Suprapubic skin (tissue), 4 donors: ENCODE measurements around the gene PRELP. TPM values are rescaled to one million over a fixed set of nuclear protein-coding genes. Genes with fewer than 3 reads are reported as not detected.

ENCODE experiments used
- DNase-seq, 2 donors: peaks; one replicate each; pipeline ENCODE4 v3.0.0-alpha.2; 2019; ENCODE audit warnings: low spot score in 2 of 2
- H3K27ac ChIP-seq: fragments of 200-600 bp; sonication (generic); one replicate; pipeline ENCODE4 v1.5.1; 2019
- H3K27me3 ChIP-seq: fragments of 200-600 bp; sonication (generic); one replicate; pipeline ENCODE4 v1.5.1; 2019
- H3K36me3 ChIP-seq: fragments of 200-600 bp; sonication (generic); one replicate; pipeline ENCODE4 v1.5.1; 2019
- H3K4me1 ChIP-seq: fragments of 200-600 bp; sonication (generic); one replicate; pipeline ENCODE4 v1.5.1; 2019
- H3K4me3 ChIP-seq: fragments of 200-600 bp; sonication (generic); one replicate; pipeline ENCODE4 v1.5.1; 2019; ENCODE audit warnings: mild to moderate bottlenecking
- H3K9me3 ChIP-seq: fragments of 200-600 bp; sonication (generic); one replicate; pipeline ENCODE4 v1.5.1; 2019
- CTCF ChIP-seq, 2 donors: fragments of 200-600 bp in 1 of 2; fragments of 450-650 bp in 1 of 2; sonication (generic) in 1 of 2; IDR thresholded peaks; one replicate each; pipeline ENCODE4 v1.5.1; 2016 to 2019; ENCODE audit warnings: antibody characterized with exemption in 2 of 2, mild to moderate bottlenecking in 1 of 2, moderate library complexity in 1 of 2
- EP300 ChIP-seq: sonication (generic); formaldehyde crosslinking; IDR thresholded peaks from one replicate; pipeline ENCODE4 v1.6.1; 2017; ENCODE audit warnings: antibody characterized with exemption
- POLR2A ChIP-seq, 2 donors: fragments of 450-650 bp; IDR thresholded peaks; one replicate each; pipeline ENCODE4 v1.6.1; 2017; ENCODE audit warnings: antibody characterized with exemption in 2 of 2, mild to moderate bottlenecking in 2 of 2, moderate library complexity in 2 of 2
- POLR2AphosphoS5 ChIP-seq, 3 donors: sonication (generic); formaldehyde crosslinking; IDR thresholded peaks; one replicate each; pipeline ENCODE4 v1.6.1; 2017; ENCODE audit warnings: antibody characterized with exemption in 3 of 3
- WGBS: methylation state at CpG from one replicate; pipeline ENCODE4 v1.1.5; 2018; 5-methylcytosine and 5-hydroxymethylcytosine counted together
- total RNA-seq, 4 donors: library from RNA; depleted of rRNA; stranded (reverse); fragments of >200 nt; gene quantifications; one replicate each; pipeline ENCODE4 v1.1.0, GENCODE V29; 2016

Gene PRELP
- total RNA-seq, 4 donors from 2014 or later, result 6.4 to 34.7 (median 18.0) TPM

- Histone ChIP-seq H3K27ac (no peak overlapping the region), H3K36me3 (no peaks in the 10 kb centered on the region), H3K27me3 (no peaks in the 10 kb centered on the region), H3K4me1 (peaks cover 19% of the 10 kb centered on the region), H3K4me3 (no peak overlapping the region), H3K9me3 (no peaks in the 10 kb centered on the region)
- WGBS, result 67% methylated on average over 17 of the region's 18 CpGs
- no peak for TF ChIP-seq CTCF (IDR thresholded peaks at IDR 0.05)
- no peak for TF ChIP-seq POLR2A (IDR thresholded peaks at IDR 0.05)
- no peak for TF ChIP-seq POLR2AphosphoS5 (IDR thresholded peaks at IDR 0.05)
- no peak for TF ChIP-seq EP300
- peak; percentile 53 to 66 for DNase-seq
Measured at GRCh38 chr1:203454986-203455471, 20.6 kb upstream of the PRELP start.

DNA sequence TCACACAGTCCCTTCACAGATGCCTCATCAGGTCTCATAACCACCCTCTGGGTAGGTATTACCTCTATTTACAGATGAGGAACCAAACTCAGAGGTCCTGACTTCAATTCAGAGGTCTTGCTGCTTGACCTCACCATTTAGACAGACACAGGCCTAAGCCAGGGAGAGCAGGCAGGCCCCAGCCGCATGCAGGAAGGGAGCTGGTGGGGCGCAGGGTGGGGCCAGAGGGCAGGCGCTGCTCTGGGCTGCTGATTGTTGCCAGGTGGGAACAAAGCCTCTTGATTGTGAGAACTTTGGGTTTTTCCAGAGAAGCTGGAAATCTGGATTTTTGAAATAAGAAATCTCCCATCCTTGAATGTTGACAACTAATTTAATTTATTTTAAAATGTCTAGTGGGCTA lies 19.9 kb upstream of the PRELP start:
- no peaks in the 10 kb centered on the region for H3K9me3 ChIP-seq
- H3K36me3 ChIP-seq, result no peaks in the 10 kb centered on the region
- peaks cover 12% of the 10 kb centered on the region for H3K4me1 ChIP-seq
- DNase-seq, result peak; percentile 51 to 72
- no peak overlapping the region for H3K4me3 ChIP-seq
- no peak overlapping the region for H3K27ac ChIP-seq
- WGBS, result 72% methylated on average over 3 of the region's 3 CpGs
- TF ChIP-seq POLR2A (IDR thresholded peaks at IDR 0.05) (no peak), EP300 (no peak), CTCF (IDR thresholded peaks at IDR 0.05) (no peak), POLR2AphosphoS5 (IDR thresholded peaks at IDR 0.05) (no peak)
- no peaks in the 10 kb centered on the region for H3K27me3 ChIP-seq

GRCh38 chr1:203456577-203456976 lies 19.0 kb upstream of the PRELP start:
- peak in 1 of 2 donors; percentile 27 for DNase-seq
- no peaks in the 10 kb centered on the region for H3K36me3 ChIP-seq
- H3K4me1 ChIP-seq, result peaks cover 8% of the 10 kb centered on the region
- 86% methylated on average over 4 of the region's 4 CpGs for WGBS
- no peaks in the 10 kb centered on the region for H3K9me3 ChIP-seq
- no peak overlapping the region for H3K4me3 ChIP-seq
- no peaks in the 10 kb centered on the region for H3K27me3 ChIP-seq
- no peak for TF ChIP-seq CTCF (IDR thresholded peaks at IDR 0.05)
- no peak for TF ChIP-seq POLR2A (IDR thresholded peaks at IDR 0.05)
- TF ChIP-seq EP300, result no peak
- no peak for TF ChIP-seq POLR2AphosphoS5 (IDR thresholded peaks at IDR 0.05)
- no peak overlapping the region for H3K27ac ChIP-seq

DNA sequence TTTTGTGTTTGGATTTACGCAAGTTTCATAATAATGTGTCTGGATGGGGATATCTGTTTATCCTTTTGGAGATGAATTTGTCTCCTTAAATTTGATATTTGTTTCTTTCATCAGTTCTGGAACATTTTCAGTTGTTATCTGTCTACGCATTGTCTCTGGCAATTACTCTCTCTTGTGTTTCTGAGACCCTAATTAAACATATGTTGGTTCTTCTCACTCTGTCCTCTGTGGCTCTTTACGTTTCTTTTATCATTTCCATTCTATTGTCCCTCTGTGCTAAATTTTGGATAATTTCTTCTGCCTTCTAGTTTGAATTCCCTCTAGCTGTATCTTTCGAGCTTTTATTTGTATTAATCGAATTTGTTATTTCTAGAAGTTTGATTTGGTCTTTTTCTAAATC lies 17.5 kb upstream of the PRELP start:
- no peak for TF ChIP-seq POLR2AphosphoS5 (IDR thresholded peaks at IDR 0.05)
- no peak for TF ChIP-seq EP300
- TF ChIP-seq POLR2A (IDR thresholded peaks at IDR 0.05), result no peak
- TF ChIP-seq CTCF (IDR thresholded peaks at IDR 0.05), result no peak
- Histone ChIP-seq H3K27ac (no peak overlapping the region), H3K9me3 (no peaks in the 10 kb centered on the region), H3K27me3 (no peaks in the 10 kb centered on the region), H3K4me1 (peaks cover 5% of the 10 kb centered on the region), H3K4me3 (no peak overlapping the region), H3K36me3 (no peaks in the 10 kb centered on the region)
- DNase-seq, result no peak
- WGBS, result 94% methylated on average over 5 of the region's 5 CpGs

DNA sequence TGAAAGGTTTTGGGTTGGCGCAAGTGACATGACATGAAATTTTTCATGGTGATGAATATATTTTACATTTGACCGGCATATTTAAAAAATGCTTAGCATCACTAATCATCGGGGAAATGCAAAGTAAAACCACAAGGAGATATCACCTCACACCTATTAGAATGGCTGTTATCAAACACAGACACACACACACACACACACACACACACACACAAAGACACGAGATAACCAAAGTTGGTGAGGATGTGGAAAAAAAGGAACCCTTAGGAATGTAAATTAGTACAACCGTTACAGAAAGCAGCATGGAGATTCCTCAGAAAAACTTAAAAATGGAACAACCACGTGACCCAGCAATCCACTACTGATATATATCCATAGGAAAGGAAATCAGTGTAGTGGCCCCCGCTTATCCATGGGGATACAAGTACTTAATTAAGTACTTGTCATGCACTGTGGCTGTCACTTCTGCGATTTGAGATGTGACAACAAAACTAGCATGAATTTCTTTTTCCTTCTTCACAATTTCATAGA lies 15.9 kb upstream of the PRELP start:
- DNase-seq, result peak in 1 of 2 donors; percentile 3
- no peak overlapping the region for H3K4me3 ChIP-seq
- no peaks in the 10 kb centered on the region for H3K27me3 ChIP-seq
- H3K27ac ChIP-seq, result no peak overlapping the region
- no peak for TF ChIP-seq EP300
- TF ChIP-seq CTCF (IDR thresholded peaks at IDR 0.05), result no peak
- TF ChIP-seq POLR2A (IDR thresholded peaks at IDR 0.05), result no peak
- no peak for TF ChIP-seq POLR2AphosphoS5 (IDR thresholded peaks at IDR 0.05)
- WGBS, result 77% methylated on average over 8 of the region's 8 CpGs
- peaks cover 20% of the 10 kb centered on the region for H3K4me1 ChIP-seq
- no peaks in the 10 kb centered on the region for H3K36me3 ChIP-seq
- H3K9me3 ChIP-seq, result no peaks in the 10 kb centered on the region
